Endodermal cell (in vitro differentiated cells): ENCODE data around the gene LMO3. TPM values are rescaled to one million over a fixed set of nuclear protein-coding genes. Genes with fewer than 3 reads are reported as not detected.

ENCODE experiments used
- DNase-seq: peaks from one replicate; pipeline ENCODE4 v3.0.0-alpha.2; 2017
- H3K27ac ChIP-seq: 2 replicates; pipeline ENCODE4 v1.5.1; 2013; ENCODE audit warnings: mild to moderate bottlenecking, low read depth, low read length, moderate library complexity
- H3K27me3 ChIP-seq: 2 replicates; pipeline ENCODE4 v1.6.1; 2013; ENCODE audit warnings: mild to moderate bottlenecking, low read length, moderate library complexity; ENCODE audit not compliant: insufficient read depth, control insufficient read depth, poor library complexity, severe bottlenecking
- H3K36me3 ChIP-seq: 2 replicates; pipeline ENCODE4 v1.7.0; 2013; ENCODE audit warnings: mild to moderate bottlenecking, low read length, moderate library complexity; ENCODE audit not compliant: control insufficient read depth, insufficient read depth
- H3K4me1 ChIP-seq: one replicate; pipeline ENCODE4 v1.7.0; 2013; ENCODE audit warnings: low read length; ENCODE audit not compliant: control insufficient read depth, insufficient read depth
- H3K4me3 ChIP-seq: 2 replicates; pipeline ENCODE4 v1.5.1; 2013; ENCODE audit warnings: mild to moderate bottlenecking, low read length, moderate library complexity
- H3K9ac ChIP-seq: 2 replicates; pipeline ENCODE4 v1.6.1; 2013; ENCODE audit warnings: mild to moderate bottlenecking, low read length, moderate library complexity; ENCODE audit not compliant: poor library complexity, severe bottlenecking; ENCODE audit errors: extremely low read depth
- H3K9me3 ChIP-seq: 2 replicates; pipeline ENCODE4 v1.6.1; 2013; ENCODE audit warnings: mild to moderate bottlenecking, low read length, moderate library complexity; ENCODE audit not compliant: control insufficient read depth
- H3K27ac Mint-ChIP-seq: 2 replicates; pipeline ENCODE4 v1.8.0; 2020; ENCODE audit warnings: mixed read lengths
- H3K27me3 Mint-ChIP-seq: 2 replicates; pipeline ENCODE4 v1.8.0; 2021; ENCODE audit warnings: mild to moderate bottlenecking, mixed read lengths; ENCODE audit not compliant: insufficient read depth
- H3K36me3 Mint-ChIP-seq: 2 replicates; pipeline ENCODE4 v1.8.0; 2020; ENCODE audit warnings: low read depth, mixed read lengths
- H3K4me1 Mint-ChIP-seq: 2 replicates; pipeline ENCODE4 v1.8.0; 2020; ENCODE audit warnings: mixed read lengths
- H3K4me3 Mint-ChIP-seq: 2 replicates; pipeline ENCODE4 v1.8.0; 2020; ENCODE audit warnings: mild to moderate bottlenecking, moderate library complexity, mixed read lengths
- H3K9me3 Mint-ChIP-seq: 2 replicates; pipeline ENCODE4 v1.8.0; 2020; ENCODE audit warnings: mild to moderate bottlenecking, mixed read lengths
- WGBS, 2 experiments: methylation state at CpG; one replicate each; pipeline versions ENCODE4 v1.1.5 to v1.1.7; 2013; ENCODE audit warnings: missing lambda C conversion rate in 2 of 2, mixed read lengths in 1 of 2; ENCODE audit not compliant: insufficient coverage in 1 of 2, insufficient read length in 1 of 2; 5-methylcytosine and 5-hydroxymethylcytosine counted together
- total RNA-seq, 2 donors: library from RNA; stranded (reverse); fragmentation: NEBNext Ultra II Directional in 1 of 2; extraction: Animal tissue kit (Norgen Biotek cat#: 25700) in 1 of 2; gene quantifications; 2 replicates in 1 of 2; 3 replicates in 1 of 2; pipeline ENCODE4 v1.2.1, GENCODE V29; 2021
- TF ChIP-seq, protein P1 (sequence below): fragments of 200-600 bp; sonication (generic); conservative IDR thresholded peaks from 2 replicates; pipeline ENCODE4 v1.5.0; 2021; ENCODE audit warnings: antibody characterized with exemption, mild to moderate bottlenecking

Gene LMO3
- total RNA-seq, 2 donors from 2014 or later = 0.77 to 3.2 TPM

- TF ChIP-seq, protein P1, sequence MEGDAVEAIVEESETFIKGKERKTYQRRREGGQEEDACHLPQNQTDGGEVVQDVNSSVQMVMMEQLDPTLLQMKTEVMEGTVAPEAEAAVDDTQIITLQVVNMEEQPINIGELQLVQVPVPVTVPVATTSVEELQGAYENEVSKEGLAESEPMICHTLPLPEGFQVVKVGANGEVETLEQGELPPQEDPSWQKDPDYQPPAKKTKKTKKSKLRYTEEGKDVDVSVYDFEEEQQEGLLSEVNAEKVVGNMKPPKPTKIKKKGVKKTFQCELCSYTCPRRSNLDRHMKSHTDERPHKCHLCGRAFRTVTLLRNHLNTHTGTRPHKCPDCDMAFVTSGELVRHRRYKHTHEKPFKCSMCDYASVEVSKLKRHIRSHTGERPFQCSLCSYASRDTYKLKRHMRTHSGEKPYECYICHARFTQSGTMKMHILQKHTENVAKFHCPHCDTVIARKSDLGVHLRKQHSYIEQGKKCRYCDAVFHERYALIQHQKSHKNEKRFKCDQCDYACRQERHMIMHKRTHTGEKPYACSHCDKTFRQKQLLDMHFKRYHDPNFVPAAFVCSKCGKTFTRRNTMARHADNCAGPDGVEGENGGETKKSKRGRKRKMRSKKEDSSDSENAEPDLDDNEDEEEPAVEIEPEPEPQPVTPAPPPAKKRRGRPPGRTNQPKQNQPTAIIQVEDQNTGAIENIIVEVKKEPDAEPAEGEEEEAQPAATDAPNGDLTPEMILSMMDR = no peak
- Mint-ChIP-seq H3K36me3 (no peaks in the 10 kb centered on the region), H3K27ac (no peak overlapping the region), H3K4me1 (peaks cover 14% of the 10 kb centered on the region), H3K4me3 (no peak overlapping the region), H3K9me3 (no peaks in the 10 kb centered on the region), H3K27me3 (peaks cover 34% of the 10 kb centered on the region)
- H3K27ac ChIP-seq = no peak overlapping the region
- no peak for DNase-seq
- no peak overlapping the region for H3K9ac ChIP-seq
- H3K36me3 ChIP-seq = no peaks in the 10 kb centered on the region
- H3K4me3 ChIP-seq = no peak overlapping the region
- peaks cover 28% of the 10 kb centered on the region for H3K27me3 ChIP-seq
- H3K9me3 ChIP-seq = no peaks in the 10 kb centered on the region
- 100% methylated on average over 1 of the region's 1 CpG; no CpG with 5 or more reads in 1 of the 2 experiments for WGBS, 2 experiments
- H3K4me1 ChIP-seq = peaks cover 2% of the 10 kb centered on the region
Measured at GRCh38 chr12:16579041-16579440, 26.9 kb downstream of the LMO3 start.

DNA sequence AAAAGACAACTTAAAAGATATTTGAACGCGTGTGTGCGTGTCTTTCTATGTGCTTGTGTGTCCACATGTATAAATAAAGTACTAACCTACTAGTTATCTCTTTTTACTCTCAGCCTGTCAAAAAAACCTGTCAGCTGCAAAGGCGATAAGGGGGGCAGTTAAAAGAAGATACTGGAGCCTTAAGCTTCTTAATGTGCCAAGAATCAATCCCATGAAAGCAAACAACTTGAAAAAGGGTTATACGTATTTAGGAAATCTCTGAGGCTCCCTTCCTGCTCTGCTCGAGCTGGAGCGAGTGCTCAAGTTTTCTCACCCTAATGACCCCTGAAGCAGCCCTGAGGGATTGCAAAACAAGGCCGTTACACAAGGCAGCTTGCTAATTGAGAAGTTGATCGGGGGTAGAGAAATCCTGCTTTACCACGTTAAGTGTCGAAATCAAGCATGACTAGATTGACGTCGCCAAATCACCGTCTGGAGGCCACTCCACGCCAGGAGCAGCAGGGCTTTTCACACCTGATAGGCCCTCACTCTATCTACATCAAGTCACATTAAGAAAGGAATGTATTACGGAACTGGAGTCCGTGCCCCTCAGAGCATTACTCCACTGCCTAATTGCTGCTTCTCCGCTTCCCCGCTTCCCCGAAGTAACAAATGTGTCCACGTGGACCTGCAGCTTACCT lies 32.4 kb downstream of the LMO3 start:
- DNase-seq = peak; percentile 91
- Mint-ChIP-seq H3K4me1 (peaks cover 41% of the 10 kb centered on the region), H3K9me3 (no peaks in the 10 kb centered on the region), H3K27me3 (peaks cover 40% of the 10 kb centered on the region), H3K4me3 (peak overlapping the region; percentile 42), H3K27ac (peak overlapping the region; percentile 59), H3K36me3 (no peaks in the 10 kb centered on the region)
- Histone ChIP-seq H3K9me3 (no peaks in the 10 kb centered on the region), H3K27ac (peak overlapping the region; percentile 29), H3K4me3 (peak overlapping the region; percentile 65), H3K9ac (peak overlapping the region; percentile 31), H3K27me3 (peaks cover 28% of the 10 kb centered on the region), H3K36me3 (no peaks in the 10 kb centered on the region), H3K4me1 (peaks cover 4% of the 10 kb centered on the region)
- 36 to 38% methylated on average over 14 to 21 of the region's 21 CpGs for WGBS, 2 experiments
- TF ChIP-seq, protein P1 = no peak

DNA sequence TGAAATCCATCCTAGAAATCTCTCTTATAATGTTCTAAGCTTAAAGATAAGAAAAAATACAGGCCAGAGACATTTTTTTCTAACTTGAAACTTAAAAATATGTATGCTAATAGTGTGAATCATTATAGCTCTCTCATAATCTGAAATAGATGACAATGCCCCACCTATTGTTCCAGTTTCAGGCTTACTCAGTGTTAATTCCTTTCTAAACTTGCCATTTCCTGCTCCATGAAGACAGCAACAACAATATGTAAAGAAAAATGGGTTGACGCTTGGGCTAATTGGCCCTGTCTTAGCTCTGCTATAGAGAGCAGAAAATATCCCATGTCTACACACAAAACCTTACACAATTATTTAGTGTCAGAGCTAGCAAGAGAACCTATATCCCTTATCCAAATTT lies 37.1 kb downstream of the LMO3 start:
- H3K4me3 Mint-ChIP-seq = no peak overlapping the region
- no peak overlapping the region for H3K4me3 ChIP-seq
- H3K4me1 Mint-ChIP-seq = peaks cover 32% of the 10 kb centered on the region
- H3K9ac ChIP-seq = no peak overlapping the region
- H3K27me3 Mint-ChIP-seq = peaks cover 4% of the 10 kb centered on the region
- H3K9me3 Mint-ChIP-seq = no peaks in the 10 kb centered on the region
- no peaks in the 10 kb centered on the region for H3K36me3 ChIP-seq
- peaks cover under 1% of the 10 kb centered on the region for H3K4me1 ChIP-seq
- WGBS, 2 experiments = 56 to 80% methylated on average over 1 of the region's 1 CpG
- peak overlapping the region; percentile 22 for H3K27ac Mint-ChIP-seq
- H3K9me3 ChIP-seq = no peaks in the 10 kb centered on the region
- H3K36me3 Mint-ChIP-seq = no peaks in the 10 kb centered on the region
- no peak overlapping the region for H3K27ac ChIP-seq
- H3K27me3 ChIP-seq = no peaks in the 10 kb centered on the region
- no peak for DNase-seq
- TF ChIP-seq, protein P1 = no peak
